D721Med (cell line): ENCODE results near the gene PCYT1B.
"Not testable (repeated sequence)": the region's sequence is repeated elsewhere in the genome, so short reads cannot be mapped to it uniquely, and the experiment has no call there.

Source experiments
- DNase-seq: peaks from one replicate; pipeline ENCODE4 v3.0.0; 2011; ENCODE audit warnings: low spot score; ENCODE audit not compliant: insufficient read length
- FAIRE-seq: peaks from 2 replicates; lab custom pipeline; 2011; peaks lifted over from hg19 to GRCh38; lab: Jason Lieb, UNC
- TF ChIP-seq, protein P1 (sequence below): IDR thresholded peaks from 2 replicates; pipeline ENCODE4 v1.5.1; 2012; ENCODE audit warnings: mild to moderate bottlenecking, control low read depth; ENCODE audit not compliant: insufficient read depth; ENCODE audit errors: missing control alignments

Gene PCYT1B

DNA sequence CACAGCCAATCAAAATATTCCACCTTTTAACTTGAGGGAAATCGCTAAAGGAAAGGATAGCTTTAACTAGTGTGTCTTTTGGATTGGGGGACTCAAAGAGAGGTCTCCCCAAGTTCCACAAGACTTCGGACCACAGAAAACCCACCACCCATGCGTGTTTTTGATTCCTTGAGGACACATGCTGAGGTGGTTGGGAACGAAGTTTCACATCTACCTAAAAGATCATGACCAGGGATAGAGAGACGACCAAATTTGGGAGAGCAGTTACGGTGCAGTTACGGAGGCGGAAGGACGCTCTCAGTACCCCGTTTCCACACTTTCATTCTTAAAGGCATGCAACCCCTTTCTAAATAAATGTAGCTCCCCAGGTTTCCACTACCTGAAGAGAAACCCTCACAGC lies 1.1 kb downstream of the PCYT1B start:
- DNase-seq (no peak), FAIRE-seq (no peak)
- TF ChIP-seq, protein P1, sequence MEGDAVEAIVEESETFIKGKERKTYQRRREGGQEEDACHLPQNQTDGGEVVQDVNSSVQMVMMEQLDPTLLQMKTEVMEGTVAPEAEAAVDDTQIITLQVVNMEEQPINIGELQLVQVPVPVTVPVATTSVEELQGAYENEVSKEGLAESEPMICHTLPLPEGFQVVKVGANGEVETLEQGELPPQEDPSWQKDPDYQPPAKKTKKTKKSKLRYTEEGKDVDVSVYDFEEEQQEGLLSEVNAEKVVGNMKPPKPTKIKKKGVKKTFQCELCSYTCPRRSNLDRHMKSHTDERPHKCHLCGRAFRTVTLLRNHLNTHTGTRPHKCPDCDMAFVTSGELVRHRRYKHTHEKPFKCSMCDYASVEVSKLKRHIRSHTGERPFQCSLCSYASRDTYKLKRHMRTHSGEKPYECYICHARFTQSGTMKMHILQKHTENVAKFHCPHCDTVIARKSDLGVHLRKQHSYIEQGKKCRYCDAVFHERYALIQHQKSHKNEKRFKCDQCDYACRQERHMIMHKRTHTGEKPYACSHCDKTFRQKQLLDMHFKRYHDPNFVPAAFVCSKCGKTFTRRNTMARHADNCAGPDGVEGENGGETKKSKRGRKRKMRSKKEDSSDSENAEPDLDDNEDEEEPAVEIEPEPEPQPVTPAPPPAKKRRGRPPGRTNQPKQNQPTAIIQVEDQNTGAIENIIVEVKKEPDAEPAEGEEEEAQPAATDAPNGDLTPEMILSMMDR, result no peak

DNA sequence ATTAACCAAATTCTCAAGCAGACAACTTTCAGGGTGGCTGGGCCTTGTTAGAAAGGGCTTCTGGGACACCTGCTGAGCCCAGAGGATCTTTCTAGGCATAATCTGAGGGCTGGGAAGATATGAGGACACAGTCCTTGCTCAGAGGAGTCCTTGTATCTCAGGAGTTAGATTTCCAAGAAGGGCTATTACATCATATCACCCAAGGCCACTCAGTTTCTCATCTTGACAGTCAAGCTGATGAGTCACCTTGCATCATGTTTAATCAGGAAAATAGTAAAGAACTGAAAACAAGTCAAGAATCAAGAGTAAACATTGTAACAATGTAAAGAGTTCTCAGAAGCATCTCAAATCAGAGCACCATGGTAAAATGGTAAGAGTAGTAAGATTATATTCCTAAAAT lies 4.0 kb downstream of the PCYT1B start:
- DNase-seq (no peak), FAIRE-seq (no peak)
- TF ChIP-seq, protein P1, result no peak

DNA sequence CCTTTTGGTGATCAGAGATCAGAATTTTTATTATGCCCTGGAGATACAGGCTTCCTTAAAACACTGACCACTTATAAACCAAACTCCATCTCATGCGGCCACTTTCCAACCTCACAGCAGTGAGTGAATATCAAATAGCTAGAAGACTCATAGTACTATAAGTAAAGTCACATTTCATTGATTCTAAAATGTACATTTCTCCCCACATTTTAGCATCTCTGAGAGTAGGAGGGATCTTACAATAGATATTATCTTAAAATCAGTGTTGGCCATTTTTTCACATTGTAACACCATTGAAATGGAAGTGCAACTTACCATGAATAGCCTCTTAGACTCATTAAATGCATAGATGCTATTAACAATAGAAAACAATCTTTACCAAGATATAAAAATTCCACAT lies 17.4 kb downstream of the PCYT1B start:
- FAIRE-seq (no peak), DNase-seq (no peak)
- TF ChIP-seq, protein P1, result no peak

DNA sequence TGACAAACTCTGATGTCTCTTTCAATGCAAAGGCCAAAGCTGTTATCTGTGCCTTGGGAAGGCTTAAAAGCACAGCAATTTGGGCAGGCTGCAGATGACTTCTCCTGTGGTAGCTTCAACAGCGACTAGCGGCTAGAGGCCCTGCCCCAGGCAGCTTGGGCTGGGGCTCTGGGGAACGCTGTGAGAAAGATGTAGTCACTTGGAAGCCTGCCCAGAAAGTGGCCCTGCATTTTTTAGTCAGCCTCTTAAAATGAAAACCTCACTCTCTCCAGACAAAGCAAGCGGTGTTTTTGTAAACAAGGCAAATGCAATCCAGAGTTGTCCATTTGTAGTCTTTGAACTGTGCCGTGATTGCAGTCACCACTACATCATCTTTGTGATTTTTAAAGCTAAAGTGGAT lies 27.5 kb downstream of the PCYT1B start:
- TF ChIP-seq, protein P1, result no peak
- FAIRE-seq (peak; percentile 29), DNase-seq (no peak)

DNA sequence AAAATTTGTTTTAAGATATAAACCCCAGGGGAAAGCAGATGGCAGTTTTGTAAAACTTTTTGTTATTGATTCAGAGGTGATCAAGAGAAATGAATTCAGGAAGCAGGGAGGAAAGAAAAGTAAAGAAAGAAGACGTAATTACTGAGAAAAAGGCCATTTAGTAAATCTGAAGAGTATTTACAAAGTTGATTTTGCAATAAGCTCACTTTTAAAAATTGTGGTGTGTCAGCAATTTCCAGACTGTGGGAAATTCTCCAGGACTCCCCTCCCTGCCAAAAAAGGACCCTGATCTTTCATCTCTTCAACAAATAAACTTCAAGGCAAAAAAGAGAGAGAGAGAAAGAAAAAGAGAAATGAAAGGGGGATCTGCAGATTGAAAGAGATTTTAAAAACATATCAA lies 36.6 kb downstream of the PCYT1B start:
- FAIRE-seq (no peak), DNase-seq (no peak)
- TF ChIP-seq, protein P1, result no peak

DNA sequence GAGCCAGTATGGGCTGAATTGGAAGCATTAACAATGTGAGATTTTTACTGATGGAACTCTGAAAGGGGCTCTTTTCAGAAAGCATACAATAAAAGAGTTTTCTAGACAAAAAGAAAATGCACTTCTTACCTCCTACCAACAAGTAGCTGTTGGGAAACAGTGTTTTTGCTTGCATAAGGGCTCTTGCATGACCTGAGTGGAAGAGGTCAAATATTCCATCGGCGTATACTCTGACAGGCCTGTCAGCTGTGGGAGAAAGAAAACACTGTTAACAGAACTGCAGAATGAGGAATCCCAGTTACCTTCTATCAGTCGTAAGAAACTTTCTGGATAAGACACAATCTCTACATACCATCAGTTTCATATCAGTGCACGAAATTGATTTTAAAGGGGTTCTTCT lies 39.5 kb downstream of the PCYT1B start:
- TF ChIP-seq, protein P1, result no peak
- DNase-seq, result no peak
- FAIRE-seq, result no peak

DNA sequence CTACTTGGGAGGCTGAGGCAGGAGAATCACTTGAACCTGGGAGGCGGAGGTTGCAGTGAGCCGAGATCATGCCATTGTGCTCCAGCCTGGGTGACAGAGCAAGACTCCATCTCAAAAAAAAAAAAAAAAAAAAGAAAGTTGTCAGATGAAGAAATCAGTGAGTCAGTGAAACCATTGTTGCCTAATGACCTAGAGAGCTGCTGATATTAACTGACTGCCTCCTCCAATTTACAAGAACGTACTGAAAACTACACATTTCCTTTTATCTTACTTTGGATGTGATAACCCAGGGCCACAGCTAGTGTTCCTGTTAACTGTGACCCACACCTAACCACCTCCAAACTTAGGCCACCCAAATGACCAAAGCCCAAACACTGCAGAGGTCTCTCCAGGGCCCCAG lies 41.2 kb downstream of the PCYT1B start:
- DNase-seq, FAIRE-seq: not testable (repeated sequence)

DNA sequence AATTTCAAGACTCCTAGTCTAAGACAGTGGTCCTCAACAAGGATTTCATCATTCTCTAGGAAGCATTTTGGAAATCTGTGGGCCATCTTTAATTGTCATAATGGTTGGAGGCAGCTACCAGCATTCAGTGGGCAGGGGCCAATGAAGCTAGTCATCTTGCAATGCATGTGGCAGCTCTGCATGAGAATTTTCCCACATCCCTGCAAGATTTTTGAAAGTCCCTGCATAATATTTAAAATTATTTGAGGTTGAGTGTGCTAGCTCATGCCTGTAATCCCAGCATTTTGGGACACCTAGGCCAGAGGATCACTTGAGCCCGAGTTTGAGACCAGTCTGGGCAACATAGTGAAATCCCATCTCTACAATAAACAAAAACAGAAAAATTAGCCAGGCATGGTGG lies 44.0 kb downstream of the PCYT1B start:
- TF ChIP-seq, protein P1, result no peak
- FAIRE-seq (no peak), DNase-seq (no peak)
